ENCODE measurements around the gene CROCC2. TPM values are rescaled to one million over a fixed set of nuclear protein-coding genes. Genes with fewer than 3 reads are reported as not detected.

The CROCC2 gene
- polyA plus RNA-seq, 1 donor (not counting 4 experiments of a cell fraction or from before 2014, with no cell fraction given) = not detected

- H3K4me3 ChIP-seq (ENCODE audit: control insufficient read depth in 2 of 3, extremely low read depth in 1 of 3, insufficient read depth in 2 of 3, low read depth in 1 of 3, low read length in 3 of 3) = no peak overlapping the region
- FAIRE-seq = no peak
Measured at GRCh38 chr2:241001413-241002274, 95.5 kb downstream of the CROCC2 start.

DNA sequence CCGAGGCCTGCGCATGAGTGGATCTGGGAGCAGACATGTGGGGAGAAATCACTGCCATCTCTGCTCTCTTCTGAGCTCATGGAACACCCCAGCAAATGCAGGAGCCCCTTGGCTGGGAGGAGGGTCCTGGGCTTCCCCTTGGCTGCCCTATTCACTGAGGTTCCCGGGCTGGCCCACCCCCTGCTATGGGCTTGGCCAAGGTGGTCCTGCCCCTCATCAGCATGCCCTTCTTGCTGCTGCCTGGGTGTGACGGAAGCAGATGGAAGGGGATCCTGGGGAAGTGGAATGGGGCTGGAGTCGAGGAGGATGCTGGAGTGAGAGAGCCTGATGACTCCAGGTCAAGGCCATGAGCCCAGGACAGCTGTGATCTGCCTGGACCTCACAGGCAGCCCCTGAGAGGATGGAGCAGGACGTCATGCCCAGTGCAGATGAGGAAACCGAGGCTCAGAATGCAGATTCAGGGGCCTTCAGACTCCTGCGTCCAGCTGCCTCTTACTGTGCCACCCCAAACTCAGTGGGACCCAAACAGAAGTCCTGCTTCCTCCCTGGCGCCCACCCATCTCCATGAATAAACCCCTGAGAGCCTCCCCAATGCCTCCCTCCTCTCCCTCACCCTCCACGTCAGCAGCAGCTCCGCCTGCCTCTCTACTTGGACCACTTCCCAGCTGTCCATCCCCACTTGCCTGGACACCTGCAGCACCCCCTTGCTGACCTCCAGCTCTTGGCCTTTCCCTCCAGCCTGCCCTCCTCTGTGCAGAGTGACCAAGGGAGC lies 96.3 kb downstream of the CROCC2 start:
- Histone ChIP-seq H3K4me2 (ENCODE audit: control insufficient read depth, extremely low read depth, insufficient read depth, low read depth, low read length) (no peak overlapping the region), H3K9me3 (ENCODE audit: control insufficient read depth, low read depth, low read length) (peaks cover 10% of the 10 kb centered on the region), H3K79me2 (ENCODE audit: control insufficient read depth, insufficient read depth, low read length) (no peaks in the 10 kb centered on the region), H3K4me3 (ENCODE audit: control insufficient read depth in 2 of 3, extremely low read depth in 1 of 3, insufficient read depth in 2 of 3, low read depth in 1 of 3, low read length in 3 of 3) (no peak overlapping the region), H3K9ac (ENCODE audit: control insufficient read depth, extremely low read depth, insufficient read depth, low read length) (no peak overlapping the region), H3K27me3 (ENCODE audit: control insufficient read depth, extremely low read depth, insufficient read depth, low read length) (peaks cover 37% of the 10 kb centered on the region), H2AFZ (ENCODE audit: control insufficient read depth, low read length) (no peak overlapping the region), H3K27ac (ENCODE audit: control insufficient read depth, insufficient read depth, low read length) (no peak overlapping the region), H3K36me3 (ENCODE audit: control insufficient read depth in 2 of 2, extremely low read depth in 1 of 2, insufficient read depth in 2 of 2, low read length in 2 of 2) (no peaks in the 10 kb centered on the region), H3K9me1 (ENCODE audit: control insufficient read depth, extremely low read depth, insufficient read depth, low read length) (no peaks in the 10 kb centered on the region), H4K20me1 (ENCODE audit: control insufficient read depth, extremely low read depth, insufficient read depth, low read length) (no peaks in the 10 kb centered on the region), H3K4me1 (ENCODE audit: control insufficient read depth, extremely low read depth, insufficient read depth, low read length) (no peaks in the 10 kb centered on the region)
- DNase-seq (ENCODE audit: low read depth, low spot score) (no peak), FAIRE-seq (no peak)
- TF ChIP-seq, protein P1, sequence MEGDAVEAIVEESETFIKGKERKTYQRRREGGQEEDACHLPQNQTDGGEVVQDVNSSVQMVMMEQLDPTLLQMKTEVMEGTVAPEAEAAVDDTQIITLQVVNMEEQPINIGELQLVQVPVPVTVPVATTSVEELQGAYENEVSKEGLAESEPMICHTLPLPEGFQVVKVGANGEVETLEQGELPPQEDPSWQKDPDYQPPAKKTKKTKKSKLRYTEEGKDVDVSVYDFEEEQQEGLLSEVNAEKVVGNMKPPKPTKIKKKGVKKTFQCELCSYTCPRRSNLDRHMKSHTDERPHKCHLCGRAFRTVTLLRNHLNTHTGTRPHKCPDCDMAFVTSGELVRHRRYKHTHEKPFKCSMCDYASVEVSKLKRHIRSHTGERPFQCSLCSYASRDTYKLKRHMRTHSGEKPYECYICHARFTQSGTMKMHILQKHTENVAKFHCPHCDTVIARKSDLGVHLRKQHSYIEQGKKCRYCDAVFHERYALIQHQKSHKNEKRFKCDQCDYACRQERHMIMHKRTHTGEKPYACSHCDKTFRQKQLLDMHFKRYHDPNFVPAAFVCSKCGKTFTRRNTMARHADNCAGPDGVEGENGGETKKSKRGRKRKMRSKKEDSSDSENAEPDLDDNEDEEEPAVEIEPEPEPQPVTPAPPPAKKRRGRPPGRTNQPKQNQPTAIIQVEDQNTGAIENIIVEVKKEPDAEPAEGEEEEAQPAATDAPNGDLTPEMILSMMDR (optimal IDR thresholded peaks at IDR 0.05 in 1 of 3, IDR thresholded peaks at IDR 0.05 in 1 of 3, conservative IDR thresholded peaks at IDR 0.05 in 1 of 3; ENCODE audit: extremely low read depth in 1 of 3, insufficient read depth in 2 of 3, low read length in 3 of 3) = no peak
- TF ChIP-seq EZH2 (IDR thresholded peaks at IDR 0.05; ENCODE audit: low read length) = no peak
- dilution Hi-C loops (cut with MboI; ENCODE audit: extremely low pct_ligation_motif_present, low sequenced_read_pairs) = no loop called here

More at GRCh38 chr2:241001413-241002274, 95.5 kb downstream of the CROCC2 start:
- Histone ChIP-seq H3K9me1 (ENCODE audit: control insufficient read depth, extremely low read depth, insufficient read depth, low read length) (no peaks in the 10 kb centered on the region), H3K27me3 (ENCODE audit: control insufficient read depth, extremely low read depth, insufficient read depth, low read length) (peaks cover 37% of the 10 kb centered on the region), H3K9me3 (ENCODE audit: control insufficient read depth, low read depth, low read length) (peaks cover 10% of the 10 kb centered on the region), H3K79me2 (ENCODE audit: control insufficient read depth, insufficient read depth, low read length) (no peaks in the 10 kb centered on the region), H3K27ac (ENCODE audit: control insufficient read depth, insufficient read depth, low read length) (no peak overlapping the region), H3K4me2 (ENCODE audit: control insufficient read depth, extremely low read depth, insufficient read depth, low read depth, low read length) (no peak overlapping the region), H3K9ac (ENCODE audit: control insufficient read depth, extremely low read depth, insufficient read depth, low read length) (no peak overlapping the region), H4K20me1 (ENCODE audit: control insufficient read depth, extremely low read depth, insufficient read depth, low read length) (no peaks in the 10 kb centered on the region), H3K4me1 (ENCODE audit: control insufficient read depth, extremely low read depth, insufficient read depth, low read length) (no peaks in the 10 kb centered on the region), H2AFZ (ENCODE audit: control insufficient read depth, low read length) (no peak overlapping the region), H3K36me3 (ENCODE audit: control insufficient read depth in 2 of 2, extremely low read depth in 1 of 2, insufficient read depth in 2 of 2, low read length in 2 of 2) (no peaks in the 10 kb centered on the region)
- dilution Hi-C loops (cut with MboI; ENCODE audit: extremely low pct_ligation_motif_present, low sequenced_read_pairs) = no loop called here
- no peak for DNase-seq (ENCODE audit: low read depth, low spot score)
- no peak for TF ChIP-seq EZH2 (IDR thresholded peaks at IDR 0.05; ENCODE audit: low read length)
- TF ChIP-seq, protein P1 (optimal IDR thresholded peaks at IDR 0.05 in 1 of 3, IDR thresholded peaks at IDR 0.05 in 1 of 3, conservative IDR thresholded peaks at IDR 0.05 in 1 of 3; ENCODE audit: extremely low read depth in 1 of 3, insufficient read depth in 2 of 3, low read length in 3 of 3) = no peak

Data from keratinocyte (primary cell).